OCI-LY7 (cell line): ENCODE data around the gene DUS1L.

ENCODE experiments used
- CTCF ChIP-seq: fragments of 200-600 bp; sonication (generic); conservative IDR thresholded peaks from 2 replicates; pipeline ENCODE4 v1.5.1; 2014; ENCODE audit warnings: mild to moderate bottlenecking, antibody characterized with exemption, low read length, moderate library complexity, mixed read lengths
- EZH2phosphoT487 ChIP-seq: fragments of 200-600 bp; sonication (generic); IDR thresholded peaks from 2 replicates; pipeline ENCODE4 v1.6.1; 2018; ENCODE audit warnings: low read depth, borderline replicate concordance, mild to moderate bottlenecking, mixed run types, antibody characterized with exemption, low read length, moderate library complexity, mixed read lengths

DNA sequence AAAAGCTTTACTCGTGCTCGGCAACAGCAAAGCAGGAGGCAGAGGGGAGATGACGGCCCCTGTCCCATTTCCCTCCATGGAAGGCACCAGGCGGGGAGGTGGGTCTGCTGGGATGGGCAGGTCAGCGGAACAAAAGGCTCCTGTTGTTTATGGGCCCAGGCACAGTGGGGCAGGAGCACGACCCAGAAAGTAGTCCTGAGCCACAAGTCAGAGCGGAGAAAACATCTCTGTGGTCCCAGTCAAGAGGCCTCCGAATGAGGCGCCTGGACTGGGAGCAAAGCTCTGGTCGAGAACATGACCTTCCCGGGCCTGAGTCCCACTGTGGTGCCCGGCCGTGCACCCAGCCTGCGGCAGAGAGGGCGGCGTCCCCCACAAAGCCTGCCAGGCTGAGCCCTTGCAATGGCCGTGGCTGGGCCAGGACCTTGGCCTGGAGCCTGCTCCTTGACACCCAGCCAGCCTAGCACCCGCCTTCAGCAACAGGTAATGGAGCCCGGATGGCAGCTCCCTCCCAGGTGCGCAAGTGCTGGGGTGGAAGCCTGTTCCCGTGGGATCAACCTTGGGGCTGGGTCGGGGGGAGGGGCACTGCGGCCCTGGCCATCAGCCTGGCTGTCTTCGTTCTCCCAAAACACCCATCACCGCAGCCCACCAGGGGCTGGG is 17.6 kb downstream of the DUS1L start:
- TF ChIP-seq CTCF: no peak
- TF ChIP-seq EZH2phosphoT487: no peak
